H1 (cell line): ENCODE measurements around the gene CLCN5. TPM values are rescaled to one million over a fixed set of nuclear protein-coding genes. Genes with fewer than 3 reads are reported as not detected.

Experiments used
- CBX5 ChIP-seq: fragments of 300-800, 300-1000 bp; sonication (generic); IDR thresholded peaks from 2 replicates; pipeline ENCODE4 v1.7.1; 2016; ENCODE audit warnings: antibody characterized with exemption, low read length, low read depth
- JUN ChIP-seq: IDR thresholded peaks from 2 replicates; pipeline ENCODE4 v1.6.1; 2011; ENCODE audit warnings: low read depth, mild to moderate bottlenecking, improper control_type of control experiment, low read length
- SUZ12 ChIP-seq: fragments of 200-600 bp; sonication (generic); IDR thresholded peaks from 2 replicates; pipeline ENCODE4 v1.6.1; 2012; ENCODE audit warnings: mild to moderate bottlenecking, inconsistent platforms, low read length, moderate library complexity, mixed read lengths
- TAF7 ChIP-seq: optimal IDR thresholded peaks from 2 replicates; pipeline ENCODE3; 2011; ENCODE audit warnings: low read depth, mild to moderate bottlenecking, inconsistent platforms, low read length, moderate library complexity, borderline replicate concordance
- YY1 ChIP-seq: IDR thresholded peaks from 2 replicates; pipeline ENCODE4 v1.6.1; 2011; ENCODE audit warnings: low read depth, mild to moderate bottlenecking, low read length
- polyA plus RNA-seq, 7 experiments: library from polyadenylated mRNA; depleted of rRNA in 3 of 7; stranded (reverse) in 5 of 7; unstranded in 2 of 7; fragments of >200 nt in 5 of 7; fragments of 200-250 nt in 2 of 7; gene quantifications; 1 replicate in 5 of 7; 2 replicates in 1 of 7; 4 replicates in 1 of 7; pipeline versions ENCODE4 v1.2.1 to v1.2.3, GENCODE V29; 2011 to 2013; ENCODE audit warnings: missing spikeins in 2 of 7, mixed read lengths in 2 of 7
- total RNA-seq: library from RNA; stranded (reverse); fragmentation: NEBNext Ultra II Directional; extraction: Animal tissue kit (Norgen Biotek cat#: 25700); gene quantifications from 2 replicates; pipeline ENCODE4 v1.2.1, GENCODE V29; 2021
- TF ChIP-seq, protein P1 (sequence below): fragments of 300-600 bp; sonication (generic); IDR thresholded peaks from 2 replicates; pipeline ENCODE4 v1.7.1; 2012; ENCODE audit warnings: low read length, moderate library complexity, mild to moderate bottlenecking, inconsistent platforms; ENCODE audit not compliant: insufficient replicate concordance
- TF ChIP-seq, protein P2 (sequence below): IDR thresholded peaks from 2 replicates; pipeline ENCODE4 v1.6.1; 2011; ENCODE audit warnings: low read length, improper control_type of control experiment

Gene CLCN5
- total and polyA plus RNA-seq, 2 of the 8 experiments (the other 6 are each of a cell fraction or from before 2014, with no cell fraction given) = 4.2 to 9.7 TPM

DNA sequence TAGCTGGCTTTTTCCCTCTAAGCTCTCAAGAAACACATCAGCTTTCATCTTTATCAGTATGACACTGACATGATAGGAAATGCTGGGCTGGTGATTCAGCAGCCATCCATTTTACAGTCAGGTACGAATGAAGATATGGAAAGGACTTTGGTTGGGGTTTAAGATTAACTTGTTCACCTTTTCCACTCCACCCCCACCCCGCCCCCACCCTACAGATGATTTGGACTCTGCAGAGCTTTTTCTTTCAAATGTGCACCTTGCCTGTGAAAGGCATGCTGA is 145.8 kb downstream of the CLCN5 start (continued):
- TF ChIP-seq TAF7 = no peak
- no peak for TF ChIP-seq YY1
- TF ChIP-seq, protein P1, sequence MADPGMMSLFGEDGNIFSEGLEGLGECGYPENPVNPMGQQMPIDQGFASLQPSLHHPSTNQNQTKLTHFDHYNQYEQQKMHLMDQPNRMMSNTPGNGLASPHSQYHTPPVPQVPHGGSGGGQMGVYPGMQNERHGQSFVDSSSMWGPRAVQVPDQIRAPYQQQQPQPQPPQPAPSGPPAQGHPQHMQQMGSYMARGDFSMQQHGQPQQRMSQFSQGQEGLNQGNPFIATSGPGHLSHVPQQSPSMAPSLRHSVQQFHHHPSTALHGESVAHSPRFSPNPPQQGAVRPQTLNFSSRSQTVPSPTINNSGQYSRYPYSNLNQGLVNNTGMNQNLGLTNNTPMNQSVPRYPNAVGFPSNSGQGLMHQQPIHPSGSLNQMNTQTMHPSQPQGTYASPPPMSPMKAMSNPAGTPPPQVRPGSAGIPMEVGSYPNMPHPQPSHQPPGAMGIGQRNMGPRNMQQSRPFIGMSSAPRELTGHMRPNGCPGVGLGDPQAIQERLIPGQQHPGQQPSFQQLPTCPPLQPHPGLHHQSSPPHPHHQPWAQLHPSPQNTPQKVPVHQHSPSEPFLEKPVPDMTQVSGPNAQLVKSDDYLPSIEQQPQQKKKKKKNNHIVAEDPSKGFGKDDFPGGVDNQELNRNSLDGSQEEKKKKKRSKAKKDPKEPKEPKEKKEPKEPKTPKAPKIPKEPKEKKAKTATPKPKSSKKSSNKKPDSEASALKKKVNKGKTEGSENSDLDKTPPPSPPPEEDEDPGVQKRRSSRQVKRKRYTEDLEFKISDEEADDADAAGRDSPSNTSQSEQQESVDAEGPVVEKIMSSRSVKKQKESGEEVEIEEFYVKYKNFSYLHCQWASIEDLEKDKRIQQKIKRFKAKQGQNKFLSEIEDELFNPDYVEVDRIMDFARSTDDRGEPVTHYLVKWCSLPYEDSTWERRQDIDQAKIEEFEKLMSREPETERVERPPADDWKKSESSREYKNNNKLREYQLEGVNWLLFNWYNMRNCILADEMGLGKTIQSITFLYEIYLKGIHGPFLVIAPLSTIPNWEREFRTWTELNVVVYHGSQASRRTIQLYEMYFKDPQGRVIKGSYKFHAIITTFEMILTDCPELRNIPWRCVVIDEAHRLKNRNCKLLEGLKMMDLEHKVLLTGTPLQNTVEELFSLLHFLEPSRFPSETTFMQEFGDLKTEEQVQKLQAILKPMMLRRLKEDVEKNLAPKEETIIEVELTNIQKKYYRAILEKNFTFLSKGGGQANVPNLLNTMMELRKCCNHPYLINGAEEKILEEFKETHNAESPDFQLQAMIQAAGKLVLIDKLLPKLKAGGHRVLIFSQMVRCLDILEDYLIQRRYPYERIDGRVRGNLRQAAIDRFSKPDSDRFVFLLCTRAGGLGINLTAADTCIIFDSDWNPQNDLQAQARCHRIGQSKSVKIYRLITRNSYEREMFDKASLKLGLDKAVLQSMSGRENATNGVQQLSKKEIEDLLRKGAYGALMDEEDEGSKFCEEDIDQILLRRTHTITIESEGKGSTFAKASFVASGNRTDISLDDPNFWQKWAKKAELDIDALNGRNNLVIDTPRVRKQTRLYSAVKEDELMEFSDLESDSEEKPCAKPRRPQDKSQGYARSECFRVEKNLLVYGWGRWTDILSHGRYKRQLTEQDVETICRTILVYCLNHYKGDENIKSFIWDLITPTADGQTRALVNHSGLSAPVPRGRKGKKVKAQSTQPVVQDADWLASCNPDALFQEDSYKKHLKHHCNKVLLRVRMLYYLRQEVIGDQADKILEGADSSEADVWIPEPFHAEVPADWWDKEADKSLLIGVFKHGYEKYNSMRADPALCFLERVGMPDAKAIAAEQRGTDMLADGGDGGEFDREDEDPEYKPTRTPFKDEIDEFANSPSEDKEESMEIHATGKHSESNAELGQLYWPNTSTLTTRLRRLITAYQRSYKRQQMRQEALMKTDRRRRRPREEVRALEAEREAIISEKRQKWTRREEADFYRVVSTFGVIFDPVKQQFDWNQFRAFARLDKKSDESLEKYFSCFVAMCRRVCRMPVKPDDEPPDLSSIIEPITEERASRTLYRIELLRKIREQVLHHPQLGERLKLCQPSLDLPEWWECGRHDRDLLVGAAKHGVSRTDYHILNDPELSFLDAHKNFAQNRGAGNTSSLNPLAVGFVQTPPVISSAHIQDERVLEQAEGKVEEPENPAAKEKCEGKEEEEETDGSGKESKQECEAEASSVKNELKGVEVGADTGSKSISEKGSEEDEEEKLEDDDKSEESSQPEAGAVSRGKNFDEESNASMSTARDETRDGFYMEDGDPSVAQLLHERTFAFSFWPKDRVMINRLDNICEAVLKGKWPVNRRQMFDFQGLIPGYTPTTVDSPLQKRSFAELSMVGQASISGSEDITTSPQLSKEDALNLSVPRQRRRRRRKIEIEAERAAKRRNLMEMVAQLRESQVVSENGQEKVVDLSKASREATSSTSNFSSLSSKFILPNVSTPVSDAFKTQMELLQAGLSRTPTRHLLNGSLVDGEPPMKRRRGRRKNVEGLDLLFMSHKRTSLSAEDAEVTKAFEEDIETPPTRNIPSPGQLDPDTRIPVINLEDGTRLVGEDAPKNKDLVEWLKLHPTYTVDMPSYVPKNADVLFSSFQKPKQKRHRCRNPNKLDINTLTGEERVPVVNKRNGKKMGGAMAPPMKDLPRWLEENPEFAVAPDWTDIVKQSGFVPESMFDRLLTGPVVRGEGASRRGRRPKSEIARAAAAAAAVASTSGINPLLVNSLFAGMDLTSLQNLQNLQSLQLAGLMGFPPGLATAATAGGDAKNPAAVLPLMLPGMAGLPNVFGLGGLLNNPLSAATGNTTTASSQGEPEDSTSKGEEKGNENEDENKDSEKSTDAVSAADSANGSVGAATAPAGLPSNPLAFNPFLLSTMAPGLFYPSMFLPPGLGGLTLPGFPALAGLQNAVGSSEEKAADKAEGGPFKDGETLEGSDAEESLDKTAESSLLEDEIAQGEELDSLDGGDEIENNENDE = no peak
- TF ChIP-seq, protein P2, sequence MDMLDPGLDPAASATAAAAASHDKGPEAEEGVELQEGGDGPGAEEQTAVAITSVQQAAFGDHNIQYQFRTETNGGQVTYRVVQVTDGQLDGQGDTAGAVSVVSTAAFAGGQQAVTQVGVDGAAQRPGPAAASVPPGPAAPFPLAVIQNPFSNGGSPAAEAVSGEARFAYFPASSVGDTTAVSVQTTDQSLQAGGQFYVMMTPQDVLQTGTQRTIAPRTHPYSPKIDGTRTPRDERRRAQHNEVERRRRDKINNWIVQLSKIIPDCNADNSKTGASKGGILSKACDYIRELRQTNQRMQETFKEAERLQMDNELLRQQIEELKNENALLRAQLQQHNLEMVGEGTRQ = no peak
- TF ChIP-seq CBX5 = no peak
- no peak for TF ChIP-seq JUN
- no peak for TF ChIP-seq SUZ12
